Pericardium fibroblast (primary cell): ENCODE data around the gene DMC1. TPM values are rescaled to one million over a fixed set of nuclear protein-coding genes. Genes with fewer than 3 reads are reported as not detected.

Experiments used
- total RNA-seq: library from RNA; depleted of rRNA; stranded (reverse); fragments of >200 nt; gene quantifications from 2 replicates; pipeline ENCODE4 v1.2.3, GENCODE V29; 2015

The DMC1 gene
- total RNA-seq = 0.23 and 1.7 TPM in 2 replicates

GRCh38 chr22:38569972-38570778 is at the start of gene DMC1:
Gene DMC1 (minus strand): TSS chr22:38570183. CDS start chr22:38568256, 1,927 bp downstream.

GRCh38 chr22:38506118-38506962 is 63.6 kb downstream of the DMC1 start, which contains the start of gene DDX17:
Gene DDX17 (minus strand): TSS chr22:38506311.

Other genes with a start within 250 kb of the DMC1 start
- under 0.01 and 0.09 TPM in 2 replicates for gene KCNJ4, start 115.0 kb downstream of the DMC1 start, total RNA-seq
- gene KDELR3, start 102.1 kb downstream of the DMC1 start, total RNA-seq = 76.3 and 118 TPM in 2 replicates
- 205 and 327 TPM in 2 replicates for gene DDX17, start 63.9 kb downstream of the DMC1 start, total RNA-seq
- 0.09 and 1.8 TPM in 2 replicates for gene FAM227A, start 86.2 kb upstream of the DMC1 start, total RNA-seq
- 11.2 and 30.1 TPM in 2 replicates for gene CBY1, start 86.5 kb upstream of the DMC1 start, total RNA-seq
- gene TOMM22, start 111.8 kb upstream of the DMC1 start, total RNA-seq = 49.0 and 56.1 TPM in 2 replicates
- 66.0 and 66.5 TPM in 2 replicates for gene JOSD1, start 130.8 kb upstream of the DMC1 start, total RNA-seq
- 17.0 and 26.6 TPM in 2 replicates for gene GTPBP1, start 135.8 kb upstream of the DMC1 start, total RNA-seq
- 90.9 and 94.3 TPM in 2 replicates for gene SUN2, start 185.8 kb upstream of the DMC1 start, total RNA-seq
- 15.5 and 15.6 TPM in 2 replicates for gene DNAL4, start 224.0 kb upstream of the DMC1 start, total RNA-seq